HG02642 (cell line): Measurements from ENCODE around the gene SCN9A.
"Not testable (repeated sequence)": the region's sequence is repeated elsewhere in the genome, so short reads cannot be mapped to it uniquely, and the experiment has no call there.

Experiments
- ATAC-seq: cut with Tn5 transposase; IDR thresholded peaks from one replicate; pipeline ENCODE4 v1.9.1; 2021; ENCODE audit warnings: mild to moderate bottlenecking; ENCODE audit not compliant: unreplicated experiment, poor library complexity

Gene SCN9A

DNA sequence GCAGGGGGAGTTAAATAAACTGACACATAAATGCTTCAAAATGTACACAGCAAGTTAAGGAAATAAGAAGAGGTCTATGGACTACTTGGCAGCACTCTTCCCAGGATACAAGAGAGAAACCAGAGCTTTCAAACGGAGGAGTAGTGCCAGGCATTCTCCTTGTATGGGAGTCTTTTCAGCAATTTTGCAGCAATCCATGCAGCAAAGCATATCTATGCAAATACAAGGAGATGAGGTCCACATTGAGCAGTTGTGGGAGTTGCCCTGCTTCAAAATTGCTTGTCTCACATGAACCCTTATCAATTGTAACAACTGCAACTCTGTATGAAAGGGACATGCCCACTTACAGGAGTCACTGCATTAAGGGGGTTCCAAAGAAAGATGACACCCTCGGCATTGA, 37.8 kb downstream of the SCN9A start:
- no peak for ATAC-seq

- no peak for ATAC-seq
These were observed 40.5 kb downstream of the SCN9A start for GRCh38 chr2:166335284-166335683.

- ATAC-seq = no peak
These were observed 40.9 kb downstream of the SCN9A start for GRCh38 chr2:166334805-166335204.

DNA sequence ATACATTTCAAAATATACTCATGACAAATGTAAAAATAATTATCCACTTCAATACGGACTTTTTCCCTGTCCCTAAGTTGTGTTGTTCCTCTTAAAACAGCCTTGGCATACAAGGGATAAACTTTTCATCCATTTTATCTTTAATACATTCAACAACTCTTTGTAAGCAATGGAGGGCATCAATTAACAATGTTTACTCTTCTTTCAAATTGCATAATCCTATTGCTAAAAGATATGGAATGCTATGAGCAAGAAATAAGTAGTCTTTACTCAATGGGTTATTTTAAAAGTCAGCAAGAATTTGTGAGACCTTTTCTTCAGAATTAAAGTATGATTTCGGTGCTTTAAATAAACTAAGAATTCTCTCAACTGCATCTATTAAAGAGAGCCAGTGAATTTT, 41.9 kb downstream of the SCN9A start:
- no peak for ATAC-seq

- ATAC-seq = no peak
These were observed 43.6 kb downstream of the SCN9A start for GRCh38 chr2:166332106-166332505.

- no peak for ATAC-seq
These were observed 44.3 kb downstream of the SCN9A start for GRCh38 chr2:166331468-166331867.

DNA sequence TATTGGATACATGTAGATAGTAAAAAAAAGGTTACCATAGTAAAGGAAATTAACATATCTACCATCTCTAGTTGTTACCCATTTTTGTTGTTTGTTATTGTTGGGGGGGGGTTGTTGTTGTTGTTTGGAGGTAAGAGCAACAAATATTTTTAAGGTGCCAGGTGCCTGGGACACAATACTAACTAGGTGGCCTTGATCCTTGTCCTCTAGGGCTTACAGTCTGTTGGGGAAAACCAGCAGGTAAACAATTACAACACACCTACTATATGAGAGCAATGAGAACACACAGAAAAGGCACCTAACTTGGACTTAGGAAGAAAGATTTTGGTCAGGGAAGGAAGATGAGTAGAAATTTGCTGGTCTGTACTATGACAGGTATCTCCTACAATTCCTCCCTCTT, 46.3 kb downstream of the SCN9A start:
- ATAC-seq = no peak

DNA sequence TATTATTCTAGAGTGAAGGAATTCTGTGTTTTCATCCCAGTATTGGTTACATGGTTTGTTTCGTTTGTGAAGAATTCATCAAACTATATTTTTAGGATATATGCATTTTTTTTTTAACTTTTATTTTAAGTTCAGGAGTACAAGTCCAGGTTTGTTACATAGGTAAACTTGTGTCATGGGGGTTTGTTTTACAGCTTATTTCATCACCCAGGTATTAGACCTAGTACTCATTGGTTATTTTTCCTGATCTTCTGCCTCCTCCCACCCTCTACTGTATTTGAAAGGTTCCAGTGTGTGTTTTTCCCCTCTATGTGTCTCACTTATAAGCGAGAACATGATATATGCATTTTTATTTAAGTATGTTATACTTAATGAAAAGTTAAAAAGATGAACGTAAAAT, 47.6 kb downstream of the SCN9A start:
- ATAC-seq = no peak

- no peak for ATAC-seq
These were observed 54.7 kb downstream of the SCN9A start for GRCh38 chr2:166321076-166321475.

GRCh38 chr2:166314022-166314759, 61.6 kb downstream of the SCN9A start:
- ATAC-seq = no peak

DNA sequence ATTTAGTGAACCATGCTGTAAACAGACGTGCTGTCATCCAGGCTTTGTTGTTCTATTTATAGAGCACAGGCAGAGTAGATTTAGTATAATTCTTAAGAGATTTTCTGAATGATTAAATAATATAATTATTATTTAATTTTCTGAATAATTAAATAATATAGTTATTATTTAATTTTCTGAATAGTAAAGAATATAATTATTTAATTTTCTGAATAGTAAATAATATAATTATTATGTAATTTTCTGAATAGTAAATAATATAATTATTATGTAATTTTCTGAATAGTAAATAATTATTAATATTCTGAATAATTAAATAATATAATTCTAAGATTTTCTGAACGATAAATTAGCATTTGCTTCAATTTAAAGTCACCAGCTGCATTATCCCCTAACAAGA, 62.9 kb downstream of the SCN9A start:
- ATAC-seq = not testable (repeated sequence)

DNA sequence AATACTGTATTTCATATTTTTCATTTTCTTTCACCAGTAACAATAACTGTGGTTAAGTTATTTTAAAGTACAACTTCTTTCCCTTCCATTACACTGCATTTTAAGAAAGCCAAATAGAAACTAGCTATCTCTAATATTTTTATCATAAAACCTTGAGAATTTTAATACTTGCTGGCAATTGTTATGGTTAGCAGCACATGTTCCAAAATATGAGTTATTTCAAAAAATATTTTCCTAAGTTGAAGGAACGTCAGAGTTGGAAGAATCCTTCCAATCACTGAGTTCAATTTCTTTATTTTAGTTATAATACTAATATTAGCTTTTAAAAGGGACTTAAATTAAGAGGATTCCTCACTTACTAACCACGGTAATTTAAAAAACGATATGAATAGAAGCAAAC, 68.4 kb downstream of the SCN9A start:
- no peak for ATAC-seq

DNA sequence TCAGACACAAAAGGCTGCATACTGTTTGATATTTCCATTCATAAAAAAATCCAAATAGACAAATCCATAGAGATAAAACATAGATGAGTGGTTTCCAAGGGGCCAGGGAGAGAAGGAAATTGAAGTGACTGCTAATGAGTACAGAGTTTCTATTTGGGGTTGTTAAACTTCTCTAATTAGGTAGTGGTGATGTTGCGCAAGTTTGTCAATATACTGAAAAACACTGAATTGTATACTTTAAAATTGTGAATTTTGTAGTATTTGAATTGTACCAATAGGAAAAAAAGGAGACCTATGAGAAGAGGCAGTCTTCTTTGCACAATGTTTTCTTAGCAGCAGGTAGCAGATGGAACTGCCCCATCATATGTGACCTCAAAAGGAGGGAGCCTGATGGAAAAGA, 71.1 kb downstream of the SCN9A start:
- no peak for ATAC-seq

DNA sequence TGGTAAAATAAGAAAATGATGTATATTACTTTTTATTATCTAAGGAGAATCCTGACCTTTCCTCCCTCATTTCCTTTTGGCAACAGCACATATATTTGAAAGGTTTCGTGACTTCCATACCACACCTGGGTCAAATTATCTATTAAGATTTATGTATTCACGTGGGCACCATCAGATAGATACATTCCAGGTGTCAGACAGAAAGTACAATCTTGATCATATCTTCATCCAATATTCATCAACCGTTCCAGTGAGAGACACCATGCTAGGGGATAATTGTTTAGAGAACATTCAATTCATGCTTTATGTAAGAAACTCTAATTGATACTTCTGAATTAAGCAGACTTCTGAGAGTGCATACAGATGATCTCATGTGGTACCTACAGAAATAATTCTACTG, 73.7 kb downstream of the SCN9A start:
- ATAC-seq = no peak

- no peak for ATAC-seq
These were observed 77.8 kb downstream of the SCN9A start for GRCh38 chr2:166297951-166298350.

DNA sequence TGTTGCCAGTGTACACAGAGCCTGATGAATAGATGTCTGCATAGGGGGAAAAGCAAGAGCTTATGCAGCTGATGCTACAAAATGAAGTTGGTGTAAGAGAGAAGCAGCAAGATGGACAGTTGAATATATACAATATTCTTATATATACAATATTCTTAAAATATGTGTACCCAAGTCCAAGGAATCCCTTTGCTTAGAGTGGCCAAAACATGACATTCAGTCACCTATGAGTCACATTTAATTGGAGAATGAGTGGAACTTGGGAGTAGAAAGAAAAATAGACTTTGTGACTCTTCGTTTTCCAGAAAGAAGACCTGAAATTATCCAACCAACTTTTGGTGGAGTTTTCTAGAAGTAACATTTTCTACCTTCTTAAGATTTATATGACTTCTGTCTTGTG, 81.8 kb downstream of the SCN9A start:
- no peak for ATAC-seq

DNA sequence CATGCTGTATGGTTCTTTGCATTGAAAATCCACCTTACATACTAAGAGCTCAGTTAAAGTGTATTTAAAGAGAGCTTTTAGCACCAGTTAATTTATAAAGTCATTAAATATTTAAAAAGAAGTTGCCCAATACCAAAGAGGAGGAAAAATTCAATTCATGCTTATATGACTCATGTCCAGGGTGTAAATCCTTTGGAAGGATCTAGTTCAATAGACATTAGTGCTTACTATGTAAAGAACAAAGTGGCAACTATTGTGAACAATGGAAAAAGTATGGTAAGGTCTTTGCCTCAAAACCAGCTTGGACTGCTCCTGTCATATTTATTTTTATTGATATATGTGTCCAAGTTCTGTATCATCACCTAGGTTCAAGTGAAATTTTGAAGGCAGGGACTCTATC, 90.5 kb downstream of the SCN9A start:
- ATAC-seq = no peak

DNA sequence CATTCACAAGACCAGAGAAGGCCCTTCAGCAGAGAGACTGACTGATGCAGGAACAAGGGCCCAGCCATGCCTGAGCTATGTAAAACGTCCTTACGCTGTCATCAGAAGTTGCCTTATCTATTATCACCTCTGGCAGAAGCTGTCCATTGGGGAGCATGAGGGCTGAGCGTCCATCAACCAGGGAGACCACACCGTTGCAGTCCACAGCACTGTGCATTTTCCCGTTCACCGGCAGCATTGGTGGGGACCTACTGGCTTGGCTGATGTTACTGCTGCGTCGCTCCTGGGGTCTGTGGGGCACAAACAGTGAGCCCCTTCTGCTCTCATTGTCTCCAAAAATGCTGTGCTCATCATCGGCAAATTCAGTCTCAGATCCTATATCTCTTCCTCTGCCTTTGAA, 91.4 kb downstream of the SCN9A start:
- ATAC-seq = no peak

DNA sequence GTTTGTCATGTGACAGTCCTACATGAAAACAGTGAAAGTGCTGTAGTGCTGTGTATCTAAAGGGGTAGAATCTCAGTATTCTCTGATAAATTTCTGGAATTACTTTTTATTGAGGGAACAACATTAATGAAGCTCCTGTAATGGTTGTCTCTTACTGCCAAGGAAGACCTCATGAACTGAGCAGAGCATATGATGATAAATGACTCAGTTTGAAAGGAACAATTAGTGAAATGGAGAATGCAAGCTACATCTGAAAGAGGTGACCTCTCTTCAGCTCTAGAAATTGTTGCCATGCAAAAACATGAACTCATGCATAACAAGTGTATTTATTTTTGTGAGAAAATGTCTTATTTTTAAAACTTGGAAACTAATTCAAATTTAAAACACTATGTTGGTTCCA, 93.6 kb downstream of the SCN9A start:
- no peak for ATAC-seq

GRCh38 chr2:166278856-166279255, 96.9 kb downstream of the SCN9A start:
- no peak for ATAC-seq

DNA sequence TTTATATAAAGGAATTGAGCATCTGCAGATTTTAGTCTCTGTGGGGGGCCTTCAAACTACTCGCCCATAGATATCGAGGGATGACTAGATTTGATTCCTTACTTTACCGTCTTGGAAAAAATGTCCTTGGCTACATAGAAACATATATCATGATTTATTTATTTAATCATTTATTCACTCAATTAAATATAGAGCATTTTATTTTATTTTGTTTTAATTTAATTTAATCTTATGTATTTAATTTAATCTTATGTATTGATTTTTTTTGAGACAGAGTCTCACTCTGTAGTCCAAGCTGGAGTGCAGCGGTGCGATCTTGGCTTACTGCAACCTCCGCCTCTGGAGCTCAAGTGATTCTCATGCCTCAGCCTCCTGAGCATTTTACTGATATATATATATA, 105.4 kb downstream of the SCN9A start:
- no peak for ATAC-seq

- ATAC-seq = no peak
These were observed 106.4 kb downstream of the SCN9A start for GRCh38 chr2:166269322-166269721.

GRCh38 chr2:166257859-166258258, 117.9 kb downstream of the SCN9A start:
- no peak for ATAC-seq
